ENCODE results near the gene LTBP2. TPM values are rescaled to one million over a fixed set of nuclear protein-coding genes. Genes with fewer than 3 reads are reported as not detected.

The LTBP2 gene
- polyA plus RNA-seq (0.33 and 0.44 TPM in 2 replicates), polyA minus RNA-seq (0.46 and 0.73 TPM in 2 replicates)

- no peaks in the 10 kb centered on the region for H3K79me2 ChIP-seq (replicated peaks; ENCODE audit: insufficient read depth, low read length)
- H3K9ac ChIP-seq (ENCODE audit: low read length) = peak within 1 kb of the TSS; percentile 36
- H2AFZ ChIP-seq (ENCODE audit: low read depth, low read length) = no peak within 1 kb of the TSS
- H3K27me3 ChIP-seq (ENCODE audit: insufficient read depth, low read depth, low read length) = peaks cover 43% of the 10 kb centered on the region
- no peaks in the 10 kb centered on the region for H3K9me2 ChIP-seq (ENCODE audit: insufficient read depth, low read length)
- no peak within 1 kb of the TSS for H3K27ac ChIP-seq (ENCODE audit: low read length)
- no peaks in the 10 kb centered on the region for H3F3A ChIP-seq (ENCODE audit: insufficient read depth, low read length, poor library complexity, severe bottlenecking)
- no peak for TF ChIP-seq SMC3 (conservative IDR thresholded peaks at IDR 0.05; ENCODE audit: poor library complexity)
- no peak for TF ChIP-seq EZH2 (IDR thresholded peaks at IDR 0.05; ENCODE audit: borderline replicate concordance, insufficient read depth, low read length, poor library complexity, severe bottlenecking)
- TF ChIP-seq RAD21 (conservative IDR thresholded peaks at IDR 0.05) = no peak
- no peak for TF ChIP-seq TAF1 (IDR thresholded peaks at IDR 0.05; ENCODE audit: low read depth)
- TF ChIP-seq REST (IDR thresholded peaks at IDR 0.05; ENCODE audit: borderline replicate concordance) = no peak
- TF ChIP-seq MXI1 (conservative IDR thresholded peaks at IDR 0.05; ENCODE audit: poor library complexity, severe bottlenecking) = no peak
- no peak for TF ChIP-seq POLR2AphosphoS5 (IDR thresholded peaks at IDR 0.05)
- TF ChIP-seq EP300 (conservative IDR thresholded peaks at IDR 0.05; ENCODE audit: poor library complexity, severe bottlenecking) = no peak
- TF ChIP-seq CTCF (IDR thresholded peaks at IDR 0.05; ENCODE audit: poor library complexity, severe bottlenecking) = no peak
- H4K20me1 ChIP-seq (ENCODE audit: insufficient read depth) = no peaks in the 10 kb centered on the region
- H3K4me2 ChIP-seq (ENCODE audit: low read length) = no peak within 1 kb of the TSS
- H3K9me3 ChIP-seq (ENCODE audit: low read length) = no peaks in the 10 kb centered on the region
- peak within 1 kb of the TSS; percentile 67 for H3K4me3 ChIP-seq (ENCODE audit: low read length)
- H3K36me3 ChIP-seq (ENCODE audit: insufficient read depth, low read length) = no peaks in the 10 kb centered on the region
Measured at GRCh38 chr14:74611650-74612349, at the start of gene LTBP2. TSS of gene LTBP2 (minus strand) at chr14:74612237. CDS start at chr14:74611944, 293 bp downstream.

- Histone ChIP-seq H3K27ac (ENCODE audit: low read length) (no peak overlapping the region), H3K27me3 (ENCODE audit: insufficient read depth, low read depth, low read length) (no peaks in the 10 kb centered on the region), H3F3A (ENCODE audit: insufficient read depth, low read length, poor library complexity, severe bottlenecking) (no peaks in the 10 kb centered on the region), H3K4me2 (ENCODE audit: low read length) (no peak overlapping the region), H3K9ac (ENCODE audit: low read length) (no peak overlapping the region), H3K9me3 (ENCODE audit: low read length) (no peaks in the 10 kb centered on the region), H4K20me1 (ENCODE audit: insufficient read depth) (no peaks in the 10 kb centered on the region), H3K79me2 (replicated peaks; ENCODE audit: insufficient read depth, low read length) (no peaks in the 10 kb centered on the region), H2AFZ (ENCODE audit: low read depth, low read length) (no peak overlapping the region), H3K4me3 (ENCODE audit: low read length) (no peak overlapping the region), H3K36me3 (ENCODE audit: insufficient read depth, low read length) (peaks cover 11% of the 10 kb centered on the region), H3K9me2 (ENCODE audit: insufficient read depth, low read length) (no peaks in the 10 kb centered on the region)
- no peak for TF ChIP-seq SMC3 (conservative IDR thresholded peaks at IDR 0.05; ENCODE audit: poor library complexity)
- no peak for TF ChIP-seq EZH2 (IDR thresholded peaks at IDR 0.05; ENCODE audit: borderline replicate concordance, insufficient read depth, low read length, poor library complexity, severe bottlenecking)
- TF ChIP-seq EP300 (conservative IDR thresholded peaks at IDR 0.05; ENCODE audit: poor library complexity, severe bottlenecking) = no peak
Measured at GRCh38 chr14:74660863-74661262, 48.8 kb upstream of the LTBP2 start.

Measured in neural cell (in vitro differentiated cells).